NCI-H1436 treated with DMSO at 0.1 percent for 48 hours (cell line): ENCODE data around the gene THSD1.
"Not testable (repeated sequence)": the region's sequence is repeated elsewhere in the genome, so short reads cannot be mapped to it uniquely, and the experiment has no call there.

Experiments used
- DNase-seq: peaks from one replicate; lab custom pipeline; 2025; lab: John Stamatoyannopoulos, UW

The THSD1 gene

GRCh38 chr13:52356327-52356726 lies 49.6 kb downstream of the THSD1 start:
- no peak for DNase-seq

- no peak for DNase-seq
These were observed 52.8 kb downstream of the THSD1 start for GRCh38 chr13:52353193-52353592.

GRCh38 chr13:52348983-52349780 lies 56.8 kb downstream of the THSD1 start:
- DNase-seq: no peak

DNA sequence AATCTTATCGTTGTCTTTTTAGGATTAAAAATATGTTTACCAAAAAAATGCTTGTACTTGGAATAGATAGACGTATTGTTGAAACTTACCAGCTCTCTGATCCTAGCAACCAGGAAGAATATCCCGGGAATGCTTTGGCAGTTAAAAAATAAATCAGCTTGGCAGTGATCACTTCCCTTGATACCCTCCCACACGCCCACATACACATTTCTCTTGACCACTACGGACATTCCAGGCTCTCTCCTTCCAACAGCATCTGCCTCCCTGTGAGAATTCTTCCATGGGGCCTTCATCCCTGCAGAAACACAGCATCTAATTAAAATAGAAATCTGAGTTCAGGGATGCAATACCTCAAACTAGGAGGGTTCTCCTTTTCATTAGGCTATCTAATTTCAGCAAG lies 57.9 kb downstream of the THSD1 start:
- no peak for DNase-seq

DNA sequence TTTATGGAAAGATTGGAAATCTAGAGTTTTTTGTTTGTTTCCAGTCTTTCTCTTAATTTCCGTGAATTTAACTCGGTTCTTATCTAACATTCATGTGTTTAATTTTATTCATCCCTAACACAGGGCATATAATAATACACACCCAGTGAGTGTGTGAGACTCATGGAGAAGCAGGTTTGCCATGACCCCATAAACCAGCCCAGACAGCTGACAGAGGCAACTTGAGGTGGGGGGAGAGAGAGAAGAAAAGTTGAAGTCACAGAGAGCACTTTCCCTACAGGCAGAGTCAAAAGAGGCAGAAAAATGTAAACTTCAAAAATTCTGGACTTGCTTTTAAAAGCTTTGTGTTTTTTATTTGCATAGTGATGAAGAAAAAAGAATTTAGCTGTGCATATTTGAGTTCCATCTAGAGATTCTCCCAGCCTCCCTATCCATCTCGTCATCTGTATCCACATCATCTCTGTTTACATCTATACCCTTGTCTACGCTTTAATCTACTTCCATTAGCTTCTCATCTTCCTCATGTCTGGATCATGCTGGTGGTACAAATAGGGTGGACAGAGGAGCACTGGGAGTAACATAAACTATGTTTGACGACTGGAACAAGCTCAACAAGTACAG lies 60.2 kb downstream of the THSD1 start:
- no peak for DNase-seq

- no peak for DNase-seq
These were observed 60.9 kb downstream of the THSD1 start for GRCh38 chr13:52345048-52345447.

GRCh38 chr13:52344108-52344507 lies 61.9 kb downstream of the THSD1 start:
- no peak for DNase-seq

GRCh38 chr13:52342203-52342602 lies 63.8 kb downstream of the THSD1 start:
- DNase-seq: not testable (repeated sequence)

DNA sequence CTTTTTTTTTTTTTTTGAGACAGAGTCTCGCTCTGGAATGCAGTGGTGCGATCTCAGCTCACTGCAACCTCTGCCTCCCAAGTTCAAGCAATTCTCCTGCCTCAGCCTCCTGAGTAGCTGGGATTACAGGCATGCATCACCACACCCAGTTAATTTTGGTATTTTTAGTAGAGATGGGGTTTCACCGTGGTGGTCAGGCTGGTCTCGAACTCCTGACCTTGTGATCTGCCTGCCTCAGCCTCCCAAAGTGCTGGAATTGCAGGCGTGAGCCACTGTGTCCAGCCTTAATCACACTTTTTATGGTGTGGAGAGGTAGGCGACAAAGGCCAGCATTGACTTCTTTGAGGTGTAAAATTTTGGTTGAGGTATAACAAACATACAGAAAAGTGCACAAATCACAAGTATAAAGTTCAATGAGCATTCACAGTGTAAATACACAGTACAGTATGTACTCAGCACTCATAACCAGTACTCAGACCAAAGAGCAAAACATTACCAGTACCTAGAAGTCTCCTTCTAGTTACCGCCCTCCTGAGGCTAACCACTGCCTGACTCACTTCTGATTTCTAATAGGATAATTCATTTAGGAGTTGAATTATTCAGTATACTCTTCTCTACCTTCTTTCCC lies 68.0 kb downstream of the THSD1 start:
- DNase-seq: not testable (repeated sequence)

GRCh38 chr13:52334107-52334506 lies 71.9 kb downstream of the THSD1 start:
- DNase-seq: not testable (repeated sequence)

GRCh38 chr13:52331844-52332243 lies 74.1 kb downstream of the THSD1 start:
- not testable (repeated sequence) for DNase-seq
